HepG2 (cell line): Measurements from ENCODE around the gene ZMIZ1. TPM values are rescaled to one million over a fixed set of nuclear protein-coding genes. Genes with fewer than 3 reads are reported as not detected.

ENCODE experiments used
- ATAC-seq: fragments of 200-7000 bp; cut with Tn5 transposase; 3 replicates; pipeline ENCODE4 v1.9.1; 2020; ENCODE audit warnings: mild to moderate bottlenecking, moderate library complexity
- BruUV-seq: library from RNA; stranded (reverse); fragments of 400-500 nt; replicated peaks from 2 replicates; lab custom pipeline; 2021; lab: Mats Ljungman, UMichigan
- CTCF ChIA-PET: fragments of 300-600 bp; formaldehyde crosslinking; extraction: SDS; loops from one replicate; lab custom pipeline; 2021; ENCODE audit warnings: low total read pairs, inconsistent platforms, low intra/inter-chr PET ratio; lab: Yijun Ruan, JAX
- POLR2A ChIA-PET: fragments of 350-600 bp; sonication (Branson Sonifier 250); formaldehyde crosslinking; loops from one replicate; lab custom pipeline; 2020; ENCODE audit warnings: antibody characterized with exemption, inconsistent platforms; lab: Yijun Ruan, JAX
- DNase-seq: peaks from one replicate; pipeline ENCODE4 v3.0.0-alpha.2; 2015; ENCODE audit warnings: low spot score
- FAIRE-seq: peaks from 3 replicates; lab custom pipeline; 2011; peaks lifted over from hg19 to GRCh38; lab: Jason Lieb, UNC
- H2AFZ ChIP-seq: one replicate; pipeline ENCODE4 v1.6.1; 2011; ENCODE audit warnings: low read length, inconsistent platforms
- H3K27ac ChIP-seq: fragments of 300-600 bp; 3 replicates; pipeline ENCODE4 v1.8.0; 2011; ENCODE audit warnings: mixed run types, mild to moderate bottlenecking, mixed read lengths, low read length, inconsistent platforms; ENCODE audit not compliant: insufficient read depth; ENCODE audit errors: extremely low read length
- H3K27me3 ChIP-seq, 2 experiments: fragments of 200-600 bp in 1 of 2; 2 replicates in 1 of 2; 3 replicates in 1 of 2; pipeline versions ENCODE4 v1.6.0 to v1.8.0; 2011; ENCODE audit warnings: low read length in 2 of 2, mild to moderate bottlenecking in 2 of 2, moderate library complexity in 2 of 2, inconsistent platforms in 1 of 2; ENCODE audit not compliant: insufficient read depth in 2 of 2, control insufficient read depth in 1 of 2
- H3K36me3 ChIP-seq, 2 experiments: fragments of 200-600 bp in 1 of 2; replicated peaks in 1 of 2; 2 replicates in 1 of 2; 3 replicates in 1 of 2; pipeline versions ENCODE4 v1.5.1 to v1.8.0; 2011; ENCODE audit warnings: low read length in 2 of 2, inconsistent platforms in 1 of 2; ENCODE audit not compliant: insufficient read depth in 2 of 2, control insufficient read depth in 1 of 2
- H3K4me1 ChIP-seq: 2 replicates; pipeline ENCODE4 v1.5.1; 2012; ENCODE audit warnings: low read length, inconsistent platforms; ENCODE audit not compliant: insufficient read depth
- H3K4me2 ChIP-seq: 2 replicates; pipeline ENCODE4 v1.6.0; 2011; ENCODE audit warnings: low read depth, low read length, inconsistent platforms
- H3K4me3 ChIP-seq, 3 experiments: fragments of 200-600 bp in 1 of 3; sonication (generic), shearing (Covaris generic) in 1 of 3; replicated peaks in 1 of 3; 2 replicates each; pipeline ENCODE4 v1.5.1; 2011 to 2016; ENCODE audit warnings: low read length in 3 of 3, inconsistent platforms in 2 of 3, low read depth in 2 of 3, mild to moderate bottlenecking in 2 of 3, control low read depth in 1 of 3, mixed read lengths in 1 of 3; ENCODE audit not compliant: insufficient read depth in 1 of 3
- H3K79me2 ChIP-seq: one replicate; pipeline ENCODE4 v1.6.1; 2011; ENCODE audit warnings: low read length, inconsistent platforms; ENCODE audit not compliant: insufficient read depth
- H3K9ac ChIP-seq: 2 replicates; pipeline ENCODE4 v1.6.0; 2011; ENCODE audit warnings: mild to moderate bottlenecking, low read depth, low read length, inconsistent platforms; ENCODE audit not compliant: insufficient read depth
- H3K9me3 ChIP-seq: 2 replicates; pipeline ENCODE4 v1.5.1; 2012; ENCODE audit warnings: mild to moderate bottlenecking, low read length
- H4K20me1 ChIP-seq: 2 replicates; pipeline ENCODE4 v1.6.0; 2011; ENCODE audit warnings: inconsistent platforms, mild to moderate bottlenecking, low read length, moderate library complexity; ENCODE audit not compliant: insufficient read depth
- CAMTA2 ChIP-seq: sonication (generic); formaldehyde crosslinking; IDR thresholded peaks from 2 replicates; pipeline ENCODE4 v1.4.0; 2020; ENCODE audit warnings: mild to moderate bottlenecking, missing genetic modification reagents, borderline replicate concordance
- ELF3 ChIP-seq: IDR thresholded peaks from 2 replicates; pipeline ENCODE4 v1.6.1; 2016; ENCODE audit warnings: missing genetic modification reagents, missing compliant biosample characterization
- FOXK1 ChIP-seq: sonication (generic); formaldehyde crosslinking; IDR thresholded peaks from 2 replicates; pipeline ENCODE4 v1.4.0; 2020; ENCODE audit warnings: low read depth, missing genetic modification reagents, borderline replicate concordance
- HCFC1 ChIP-seq: fragments of 150-350 bp; IDR thresholded peaks from 2 replicates; pipeline ENCODE4 v1.6.1; 2014; ENCODE audit warnings: low read depth, low read length
- KLF6 ChIP-seq: IDR thresholded peaks from 2 replicates; pipeline ENCODE4 v1.8.0; 2016; ENCODE audit warnings: missing biosample characterization, missing genetic modification reagents
- NFIC ChIP-seq: IDR thresholded peaks from 2 replicates; pipeline ENCODE4 v1.6.1; 2012; ENCODE audit warnings: mild to moderate bottlenecking, low read length, inconsistent platforms
- NFKBIZ ChIP-seq: IDR thresholded peaks from 2 replicates; pipeline ENCODE4 v1.6.1; 2018; ENCODE audit warnings: missing genetic modification reagents, missing compliant biosample characterization
- PAXIP1 ChIP-seq: sonication (generic); formaldehyde crosslinking; conservative IDR thresholded peaks from 2 replicates; pipeline ENCODE4 v1.4.0; 2020; ENCODE audit warnings: mild to moderate bottlenecking, missing genetic modification reagents, moderate library complexity
- PRPF4 ChIP-seq: fragments of 200-400 bp; formaldehyde crosslinking; IDR thresholded peaks from 2 replicates; pipeline ENCODE4 v1.6.1; 2016; ENCODE audit warnings: low read length, low read depth; ENCODE audit not compliant: poor library complexity, severe bottlenecking
- RFXAP ChIP-seq: sonication (generic); formaldehyde crosslinking; IDR thresholded peaks from 2 replicates; pipeline ENCODE4 v1.4.0; 2020; ENCODE audit warnings: missing genetic modification reagents, borderline replicate concordance
- ZNF10 ChIP-seq: sonication (generic); formaldehyde crosslinking; IDR thresholded peaks from 2 replicates; pipeline ENCODE4 v1.4.0; 2020; ENCODE audit warnings: mild to moderate bottlenecking, low read depth, missing genetic modification reagents, borderline replicate concordance
- ZNF446 ChIP-seq: sonication (generic); formaldehyde crosslinking; IDR thresholded peaks from 2 replicates; pipeline ENCODE4 v1.5.0; 2020; ENCODE audit warnings: mild to moderate bottlenecking, missing genetic modification reagents
- ZNF747 ChIP-seq: sonication (generic); formaldehyde crosslinking; IDR thresholded peaks from 2 replicates; pipeline ENCODE4 v1.8.1; 2023; ENCODE audit warnings: missing genetic modification reagents, mild to moderate bottlenecking, borderline replicate concordance
- ZSCAN9 ChIP-seq: IDR thresholded peaks from 2 replicates; pipeline ENCODE4 v1.6.1; 2016; ENCODE audit warnings: borderline replicate concordance
- WGBS: methylation state at CpG from one replicate; pipeline ENCODE4 v1.1.6; 2017; ENCODE audit warnings: low lambda C conversion rate; 5-methylcytosine and 5-hydroxymethylcytosine counted together
- in situ Hi-C: cut with HindIII; loops from 2 replicates; pipeline ENCODE4 v1.10.0; 2017; ENCODE audit warnings: low pct_unique_long_range_greater_than_20kb; ENCODE audit not compliant: extremely low pct_ligation_motif_present
- intact Hi-C: fragments of 100-400 bp; cut with micrococcal nuclease; formaldehyde crosslinking; loops from one replicate; pipeline ENCODE4 v1.10.0; 2022; ENCODE audit not compliant: unreplicated experiment
- polyA plus RNA-seq, 8 experiments: library from polyadenylated mRNA; depleted of rRNA in 3 of 8; stranded (reverse) in 7 of 8; unstranded in 1 of 8; fragments of >200 nt; fragmentation: Illumina TruSeq in 4 of 8; extraction: Trizol in 4 of 8; gene quantifications; 2 replicates each; pipeline versions ENCODE4 v1.2.1 to v1.2.3, GENCODE V29; 2011 to 2016; ENCODE audit warnings: low read depth in 4 of 8, missing spikeins in 1 of 8, mixed read lengths in 1 of 8; ENCODE audit not compliant: insufficient read depth in 1 of 8
- total RNA-seq, 5 experiments: library from RNA; depleted of rRNA; stranded (reverse); fragments of >200 nt; fragmentation: Illumina TruSeq; extraction: Trizol; gene quantifications; 2 replicates each; pipeline ENCODE4 v1.2.3, GENCODE V29; 2016; ENCODE audit warnings: low read depth in 1 of 5
- TF ChIP-seq, protein P1 (sequence below): sonication (generic); formaldehyde crosslinking; IDR thresholded peaks from 2 replicates; pipeline ENCODE4 v1.5.0; 2020; ENCODE audit warnings: missing genetic modification reagents, mild to moderate bottlenecking, borderline replicate concordance
- TF ChIP-seq, protein P2 (sequence below): sonication (generic); formaldehyde crosslinking; IDR thresholded peaks from 2 replicates; pipeline ENCODE4 v1.5.0; 2020; ENCODE audit warnings: missing genetic modification reagents
- TF ChIP-seq, protein P3 (sequence below): sonication (generic); formaldehyde crosslinking; IDR thresholded peaks from 2 replicates; pipeline ENCODE4 v1.8.0; 2022; ENCODE audit warnings: missing genetic modification reagents, mild to moderate bottlenecking, borderline replicate concordance

Gene ZMIZ1
- total and polyA plus RNA-seq, 2 of the 13 experiments (the other 11 are each of a cell fraction or from before 2014, with no cell fraction given), result 5.3 to 10.2 TPM

GRCh38 chr10:79300711-79301110 lies 231.9 kb downstream of the ZMIZ1 start:
- Histone ChIP-seq H4K20me1 (no peaks in the 10 kb centered on the region; the same call in 1 of the 2 replicates), H3K4me1 (peaks cover 12% of the 10 kb centered on the region; the same call in 1 of the 2 replicates), H3K9ac (no peak overlapping the region), H3K9me3 (no peaks in the 10 kb centered on the region), H3K4me3 (no peak overlapping the region), H3K4me2 (no peak overlapping the region), H3K27ac (no peak overlapping the region), H3K27me3 (no peaks in the 10 kb centered on the region), H3K79me2 (no peaks in the 10 kb centered on the region), H3K36me3 (peaks cover 49 to 95% of the 10 kb centered on the region in 2 experiments), H2AFZ (no peak overlapping the region)
- 99% methylated on average over 14 of the region's 24 CpGs for WGBS
- DNase-seq (no peak), ATAC-seq (no peak), FAIRE-seq (no peak)
- no TSS peak for BruUV-seq
- intact Hi-C loops (no loop called here), in situ Hi-C loops (no loop called here)
- ChIA-PET CTCF (no interaction called here), POLR2A (no interaction called here)
- TF ChIP-seq PRPF4 (no peak), NFKBIZ (CRISPR knock-in tag) (no peak), ZNF446 (CRISPR knock-in tag) (no peak), KLF6 (CRISPR knock-in tag) (no peak), CAMTA2 (CRISPR knock-in tag) (no peak), ZNF747 (CRISPR knock-in tag) (no peak), ELF3 (CRISPR knock-in tag) (no peak), RFXAP (no peak), NFIC (no peak), FOXK1 (CRISPR knock-in tag) (no peak), HCFC1 (no peak), PAXIP1 (CRISPR knock-in tag) (no peak), ZSCAN9 (CRISPR knock-in tag) (no peak), ZNF10 (CRISPR knock-in tag) (no peak)
- TF ChIP-seq, protein P1, sequence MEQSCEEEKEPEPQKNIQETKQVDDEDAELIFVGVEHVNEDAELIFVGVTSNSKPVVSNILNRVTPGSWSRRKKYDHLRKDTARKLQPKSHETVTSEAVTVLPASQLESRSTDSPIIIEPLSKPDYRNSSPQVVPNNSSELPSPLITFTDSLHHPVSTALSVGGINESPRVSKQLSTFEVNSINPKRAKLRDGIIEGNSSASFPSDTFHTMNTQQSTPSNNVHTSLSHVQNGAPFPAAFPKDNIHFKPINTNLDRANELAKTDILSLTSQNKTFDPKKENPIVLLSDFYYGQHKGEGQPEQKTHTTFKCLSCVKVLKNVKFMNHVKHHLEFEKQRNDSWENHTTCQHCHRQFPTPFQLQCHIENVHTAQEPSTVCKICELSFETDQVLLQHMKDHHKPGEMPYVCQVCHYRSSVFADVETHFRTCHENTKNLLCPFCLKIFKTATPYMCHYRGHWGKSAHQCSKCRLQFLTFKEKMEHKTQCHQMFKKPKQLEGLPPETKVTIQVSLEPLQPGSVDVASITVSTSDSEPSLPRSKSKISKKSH (CRISPR knock-in tag), result no peak
- TF ChIP-seq, protein P2, sequence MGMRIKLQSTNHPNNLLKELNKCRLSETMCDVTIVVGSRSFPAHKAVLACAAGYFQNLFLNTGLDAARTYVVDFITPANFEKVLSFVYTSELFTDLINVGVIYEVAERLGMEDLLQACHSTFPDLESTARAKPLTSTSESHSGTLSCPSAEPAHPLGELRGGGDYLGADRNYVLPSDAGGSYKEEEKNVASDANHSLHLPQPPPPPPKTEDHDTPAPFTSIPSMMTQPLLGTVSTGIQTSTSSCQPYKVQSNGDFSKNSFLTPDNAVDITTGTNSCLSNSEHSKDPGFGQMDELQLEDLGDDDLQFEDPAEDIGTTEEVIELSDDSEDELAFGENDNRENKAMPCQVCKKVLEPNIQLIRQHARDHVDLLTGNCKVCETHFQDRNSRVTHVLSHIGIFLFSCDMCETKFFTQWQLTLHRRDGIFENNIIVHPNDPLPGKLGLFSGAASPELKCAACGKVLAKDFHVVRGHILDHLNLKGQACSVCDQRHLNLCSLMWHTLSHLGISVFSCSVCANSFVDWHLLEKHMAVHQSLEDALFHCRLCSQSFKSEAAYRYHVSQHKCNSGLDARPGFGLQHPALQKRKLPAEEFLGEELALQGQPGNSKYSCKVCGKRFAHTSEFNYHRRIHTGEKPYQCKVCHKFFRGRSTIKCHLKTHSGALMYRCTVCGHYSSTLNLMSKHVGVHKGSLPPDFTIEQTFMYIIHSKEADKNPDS, result no peak
- TF ChIP-seq, protein P3, sequence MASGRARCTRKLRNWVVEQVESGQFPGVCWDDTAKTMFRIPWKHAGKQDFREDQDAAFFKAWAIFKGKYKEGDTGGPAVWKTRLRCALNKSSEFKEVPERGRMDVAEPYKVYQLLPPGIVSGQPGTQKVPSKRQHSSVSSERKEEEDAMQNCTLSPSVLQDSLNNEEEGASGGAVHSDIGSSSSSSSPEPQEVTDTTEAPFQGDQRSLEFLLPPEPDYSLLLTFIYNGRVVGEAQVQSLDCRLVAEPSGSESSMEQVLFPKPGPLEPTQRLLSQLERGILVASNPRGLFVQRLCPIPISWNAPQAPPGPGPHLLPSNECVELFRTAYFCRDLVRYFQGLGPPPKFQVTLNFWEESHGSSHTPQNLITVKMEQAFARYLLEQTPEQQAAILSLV (CRISPR knock-in tag), result no peak
